Thymus (tissue), 11 donors: ENCODE data around the gene PDP2. TPM values are rescaled to one million over a fixed set of nuclear protein-coding genes. Genes with fewer than 3 reads are reported as not detected.

Source experiments
- DNase-seq, 9 donors: peaks; one replicate each; pipeline ENCODE4 v3.0.0-alpha.2; 2013; ENCODE audit warnings: low spot score in 9 of 9, low read depth in 6 of 9, missing footprints in 1 of 9
- H3K27ac ChIP-seq, 2 donors: one replicate each; pipeline ENCODE4 v1.5.1; 2013; ENCODE audit warnings: control low read depth in 1 of 2, low read depth in 1 of 2, low read length in 1 of 2, mild to moderate bottlenecking in 1 of 2, moderate library complexity in 1 of 2
- H3K27me3 ChIP-seq, 2 donors: one replicate each; pipeline ENCODE4 v1.5.1; 2013; ENCODE audit warnings: low read length in 1 of 2; ENCODE audit not compliant: control insufficient read depth in 2 of 2, insufficient read depth in 1 of 2
- H3K36me3 ChIP-seq, 2 donors: one replicate each; pipeline ENCODE4 v1.5.1; 2013; ENCODE audit warnings: low read length in 1 of 2, mild to moderate bottlenecking in 1 of 2, moderate library complexity in 1 of 2; ENCODE audit not compliant: control insufficient read depth in 2 of 2, insufficient read depth in 2 of 2
- H3K4me1 ChIP-seq, 2 donors: one replicate each; pipeline ENCODE4 v1.5.1; 2013; ENCODE audit warnings: low read length in 2 of 2; ENCODE audit not compliant: control insufficient read depth in 2 of 2, insufficient read depth in 2 of 2
- H3K4me3 ChIP-seq, 2 donors: one replicate each; pipeline ENCODE4 v1.5.1; 2013; ENCODE audit warnings: low read length in 2 of 2, control low read depth in 1 of 2, mild to moderate bottlenecking in 1 of 2
- H3K9me3 ChIP-seq, 2 donors: one replicate each; pipeline ENCODE4 v1.5.1; 2013; ENCODE audit warnings: low read length in 1 of 2, mild to moderate bottlenecking in 1 of 2; ENCODE audit not compliant: control insufficient read depth in 2 of 2, insufficient read depth in 1 of 2
- WGBS: extraction: QIAGEN DNeasy Blood & Tissue Kit; methylation state at CpG from one replicate; pipeline ENCODE4 v1.1.7; 2013; 5-methylcytosine and 5-hydroxymethylcytosine counted together
- polyA plus RNA-seq: library from polyadenylated mRNA; stranded (reverse); fragments of 200-250 nt; gene quantifications from one replicate; pipeline ENCODE4 v1.2.3, GENCODE V29; 2013
- total RNA-seq: library from RNA; stranded (reverse); fragments of 120-200 nt; gene quantifications from one replicate; pipeline ENCODE4 v1.2.4, GENCODE V29; 2013
- donor health status: healthy.

PDP2 gene
- total and polyA plus RNA-seq, 2 donors = 2.5 to 2.8 TPM

DNA sequence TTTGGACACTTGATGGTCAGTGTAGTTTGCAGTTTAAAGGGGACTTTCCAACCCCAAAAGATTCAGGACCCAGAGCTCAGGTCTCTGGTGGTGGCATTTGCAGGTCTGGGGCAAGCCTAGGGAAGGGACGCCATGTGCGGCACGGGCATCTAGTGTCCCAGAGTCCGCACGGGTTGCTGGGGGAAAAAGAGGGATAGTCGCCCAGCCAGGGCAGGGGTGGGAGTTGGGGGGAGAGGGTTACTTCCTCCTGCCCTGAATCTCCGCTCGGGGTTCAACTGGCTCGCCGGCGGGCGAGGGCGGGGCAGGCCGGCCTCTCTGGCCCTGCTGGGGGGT lies 36.3 kb upstream of the PDP2 start:
- DNase-seq = no peak
- Histone ChIP-seq H3K4me3 (no peak overlapping the region), H3K27me3 (peaks cover 41 to 71% of the 10 kb centered on the region in 2 donors), H3K4me1 (no peaks in the 10 kb centered on the region), H3K27ac (no peak overlapping the region), H3K36me3 (no peaks in the 10 kb centered on the region), H3K9me3 (no peaks in the 10 kb centered on the region)
- WGBS = 25% methylated on average over 14 of the region's 14 CpGs

DNA sequence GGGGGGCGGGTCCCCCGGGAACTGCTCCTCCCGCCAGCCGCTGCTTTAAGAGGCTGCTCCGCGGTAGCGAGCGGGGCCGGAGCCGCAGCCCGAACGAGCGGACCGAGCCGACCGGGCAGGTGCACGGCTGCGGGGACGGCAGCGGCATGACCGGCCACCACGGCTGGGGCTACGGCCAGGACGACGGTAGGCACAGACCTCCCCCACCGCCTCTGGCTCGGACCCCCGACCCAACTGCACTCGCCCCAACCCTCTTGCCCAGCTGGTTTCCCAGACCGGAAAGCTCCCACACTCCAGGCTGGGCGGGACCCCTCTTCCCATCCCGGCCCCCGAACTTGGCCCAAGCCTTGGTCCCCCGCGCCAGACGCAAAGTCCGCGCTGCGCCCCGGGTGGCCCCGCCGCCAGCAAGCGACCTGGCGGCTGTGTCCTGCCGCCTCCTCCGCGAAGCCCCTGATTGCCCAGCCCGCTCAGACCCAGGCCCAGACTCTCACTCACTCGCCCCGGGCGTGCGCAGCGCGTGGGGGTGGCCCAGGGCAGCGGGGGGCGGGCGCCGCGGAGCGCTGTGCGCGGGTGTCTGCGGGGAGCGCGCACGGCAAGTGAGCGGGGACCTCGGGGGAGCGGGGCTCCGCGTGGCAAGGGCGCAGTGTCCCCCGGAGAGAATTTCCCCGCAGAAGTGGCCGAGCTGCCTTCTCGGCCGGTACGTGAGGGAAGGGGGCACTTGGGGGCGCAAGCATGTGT lies 35.8 kb upstream of the PDP2 start, which contains the start of gene CA7:
Gene CA7 (plus strand): TSS at position 73 of the 738 bp plus-strand sequence. CDS start 74 bp downstream, at position 147.
- 3% methylated on average over 79 of the region's 79 CpGs for WGBS
- Histone ChIP-seq H3K9me3 (no peaks in the 10 kb centered on the region), H3K27ac (no peak within 1 kb of the TSS), H3K4me1 (no peaks in the 10 kb centered on the region), H3K4me3 (peak within 1 kb of the TSS in 1 of 2 donors; percentile 18), H3K36me3 (no peaks in the 10 kb centered on the region), H3K27me3 (peaks cover 41 to 75% of the 10 kb centered on the region in 2 donors)
- no peak for DNase-seq

DNA sequence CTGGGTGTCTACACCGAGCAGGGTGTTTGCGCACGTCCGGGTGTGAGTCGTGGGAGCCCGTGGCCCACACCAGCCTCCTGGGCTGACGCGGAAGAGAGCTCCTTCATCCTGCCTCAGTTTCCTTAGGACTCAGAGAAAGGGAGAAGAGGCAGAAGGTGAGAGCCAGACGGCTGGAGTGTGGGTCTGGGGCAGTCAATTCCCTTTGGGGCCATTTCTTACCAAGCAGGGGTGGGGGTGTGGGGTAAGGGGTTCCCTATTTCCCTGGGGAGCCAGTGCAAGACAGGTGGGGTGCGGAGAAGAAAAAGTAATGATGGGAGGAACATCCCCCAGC lies 35.3 kb upstream of the PDP2 start:
- Histone ChIP-seq H3K9me3 (no peaks in the 10 kb centered on the region), H3K4me1 (no peaks in the 10 kb centered on the region), H3K27ac (no peak overlapping the region), H3K4me3 (no peak overlapping the region), H3K27me3 (peaks cover 41 to 77% of the 10 kb centered on the region in 2 donors), H3K36me3 (no peaks in the 10 kb centered on the region)
- WGBS = 18% methylated on average over 10 of the region's 10 CpGs
- DNase-seq = no peak

DNA sequence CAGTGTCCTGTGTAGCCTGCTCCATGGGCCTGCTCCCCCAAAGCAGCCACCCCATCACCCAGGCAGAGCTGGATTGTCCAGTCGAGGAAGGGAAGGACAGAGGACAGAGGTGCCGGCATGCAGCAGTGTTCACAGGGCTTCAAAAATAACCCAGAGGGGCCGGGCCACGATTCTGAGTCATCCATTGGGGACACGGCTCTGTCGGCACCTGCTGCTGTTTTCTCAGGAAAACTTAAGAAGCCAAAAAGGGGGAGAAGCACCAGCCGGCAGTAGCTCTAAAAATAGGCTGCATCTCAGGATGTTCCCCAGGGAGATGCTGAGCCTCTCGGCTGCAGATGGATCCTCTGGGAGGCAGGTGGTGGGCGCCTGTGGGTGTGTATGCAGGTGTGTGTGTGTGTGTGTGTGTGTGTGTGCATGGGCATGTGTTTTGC lies 34.5 kb upstream of the PDP2 start:
- H3K27me3 ChIP-seq = peaks cover 41 to 77% of the 10 kb centered on the region in 2 donors
- DNase-seq = no peak
- no peaks in the 10 kb centered on the region for H3K4me1 ChIP-seq
- H3K36me3 ChIP-seq = no peaks in the 10 kb centered on the region
- H3K9me3 ChIP-seq = no peaks in the 10 kb centered on the region
- no peak overlapping the region for H3K27ac ChIP-seq
- H3K4me3 ChIP-seq = no peak overlapping the region
- 86% methylated on average over 9 of the region's 9 CpGs for WGBS

DNA sequence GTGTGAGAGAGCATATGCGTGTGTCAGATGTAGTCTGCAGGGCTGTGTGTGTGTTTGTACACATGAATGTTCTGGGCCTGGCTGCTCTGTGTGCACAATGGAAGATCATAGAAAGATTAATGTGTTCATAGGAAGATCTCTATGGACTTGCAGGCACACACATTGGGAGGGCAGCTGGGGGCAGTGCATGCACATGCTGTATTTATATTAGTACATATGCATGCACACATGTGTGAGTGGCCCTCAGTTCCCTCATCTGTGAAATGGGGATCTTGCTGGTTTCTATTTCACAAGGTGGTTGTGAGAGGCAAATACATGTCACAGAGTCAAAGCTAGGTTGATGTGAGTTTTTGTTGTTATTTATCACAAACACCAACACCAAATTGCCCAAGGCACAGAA lies 34.0 kb upstream of the PDP2 start:
- Histone ChIP-seq H3K9me3 (no peaks in the 10 kb centered on the region), H3K4me3 (no peak overlapping the region), H3K4me1 (no peaks in the 10 kb centered on the region), H3K36me3 (no peaks in the 10 kb centered on the region), H3K27ac (no peak overlapping the region), H3K27me3 (peaks cover 41 to 74% of the 10 kb centered on the region in 2 donors)
- DNase-seq = no peak
- WGBS = 94% methylated on average over 1 of the region's 1 CpG

DNA sequence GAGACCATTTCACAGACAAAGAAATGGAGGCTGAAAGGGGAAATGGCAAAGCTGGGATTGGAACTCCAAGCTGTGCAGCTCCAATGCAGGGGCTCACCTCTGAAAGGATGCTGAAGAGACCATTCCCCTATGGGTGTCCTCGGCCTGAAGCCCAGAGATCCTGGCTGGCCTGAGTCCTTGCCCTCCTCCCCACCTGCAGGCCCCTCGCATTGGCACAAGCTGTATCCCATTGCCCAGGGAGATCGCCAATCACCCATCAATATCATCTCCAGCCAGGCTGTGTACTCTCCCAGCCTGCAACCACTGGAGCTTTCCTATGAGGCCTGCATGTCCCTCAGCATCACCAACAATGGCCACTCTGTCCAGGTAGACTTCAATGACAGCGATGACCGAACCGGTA lies 33.5 kb upstream of the PDP2 start:
- Histone ChIP-seq H3K36me3 (no peaks in the 10 kb centered on the region), H3K27ac (no peak overlapping the region), H3K9me3 (no peaks in the 10 kb centered on the region), H3K4me1 (no peaks in the 10 kb centered on the region), H3K4me3 (no peak overlapping the region), H3K27me3 (peaks cover 41 to 71% of the 10 kb centered on the region in 2 donors)
- DNase-seq = no peak
- WGBS = 95% methylated on average over 6 of the region's 6 CpGs

DNA sequence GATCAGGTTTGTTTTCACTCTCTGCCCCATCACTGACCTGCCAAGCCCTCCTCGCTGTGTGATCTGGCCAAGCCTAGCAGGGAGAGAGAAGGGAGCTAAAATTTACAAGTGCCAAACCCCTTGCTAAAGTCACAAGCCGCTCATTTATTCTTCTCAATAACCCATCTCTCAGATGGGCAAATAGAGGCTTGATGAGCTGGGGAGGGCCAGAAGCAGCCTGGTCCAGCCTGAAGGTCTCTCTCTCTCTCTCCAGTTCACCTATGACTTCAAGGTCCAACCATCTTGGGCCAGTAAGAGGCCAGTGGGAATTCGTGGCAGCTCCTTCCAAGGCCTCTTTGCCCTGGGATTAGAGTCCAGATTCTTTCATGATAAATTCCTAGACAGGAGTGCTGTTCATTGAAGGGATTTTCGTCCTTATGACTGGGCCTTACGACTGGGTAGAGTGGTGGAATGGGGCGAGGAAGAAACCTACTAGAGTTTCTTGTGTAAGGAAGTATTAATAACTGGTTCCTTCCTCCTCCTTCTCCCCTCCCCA lies 32.7 kb upstream of the PDP2 start:
- Histone ChIP-seq H3K27me3 (peaks cover 38 to 65% of the 10 kb centered on the region in 2 donors), H3K4me3 (no peak overlapping the region), H3K36me3 (no peaks in the 10 kb centered on the region), H3K27ac (no peak overlapping the region), H3K9me3 (no peaks in the 10 kb centered on the region), H3K4me1 (no peaks in the 10 kb centered on the region)
- DNase-seq = no peak
- 87% methylated on average over 6 of the region's 6 CpGs for WGBS

DNA sequence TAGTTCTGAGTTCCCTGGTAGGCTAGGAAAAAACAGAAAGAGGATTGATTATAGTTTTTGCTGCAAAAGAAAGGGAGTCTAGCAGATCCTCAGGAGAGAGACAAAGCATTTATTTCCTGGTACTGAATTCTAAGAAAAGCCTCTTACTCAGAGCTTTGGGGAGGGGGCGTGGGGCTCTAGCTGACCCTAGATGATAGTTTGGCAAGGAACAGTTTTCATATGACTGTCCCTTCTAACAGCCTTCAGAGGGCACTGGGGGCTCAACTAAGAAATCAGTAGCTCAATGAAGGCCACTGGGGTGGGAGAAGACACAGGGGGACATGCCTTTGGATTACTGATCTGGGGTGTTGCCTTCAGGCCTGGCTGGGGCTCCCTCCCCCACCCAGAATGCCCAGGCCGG lies 32.1 kb upstream of the PDP2 start:
- peaks cover 34 to 59% of the 10 kb centered on the region in 2 donors for H3K27me3 ChIP-seq

DNA sequence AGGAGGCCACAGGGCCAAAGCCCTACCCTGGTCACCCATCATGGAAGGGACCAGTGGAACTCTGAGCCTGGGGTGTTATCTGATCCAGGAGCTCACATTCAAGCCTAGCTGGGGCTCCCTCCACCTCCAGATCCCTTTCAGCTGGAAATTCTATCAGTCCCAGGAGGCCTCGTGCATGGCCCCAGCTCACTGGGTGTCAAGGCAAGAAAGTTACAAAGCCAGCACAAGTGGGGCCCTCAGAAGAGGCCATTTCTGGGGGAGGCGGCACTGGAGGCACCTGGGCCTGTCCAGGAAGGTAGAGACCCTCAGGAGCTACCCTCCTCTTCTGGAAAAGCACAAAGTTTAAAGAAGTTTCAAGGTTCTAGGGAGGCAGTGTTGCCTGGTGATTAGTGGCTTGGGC lies 31.3 kb upstream of the PDP2 start:
- no peak overlapping the region for H3K27ac ChIP-seq
- peaks cover 27 to 57% of the 10 kb centered on the region in 2 donors for H3K27me3 ChIP-seq
- DNase-seq = no peak
- no peaks in the 10 kb centered on the region for H3K4me1 ChIP-seq
- H3K9me3 ChIP-seq = no peaks in the 10 kb centered on the region
- H3K36me3 ChIP-seq = no peaks in the 10 kb centered on the region
- H3K4me3 ChIP-seq = no peak overlapping the region
- WGBS = 97% methylated on average over 2 of the region's 2 CpGs

More for the DNA sequence above, 32.1 kb upstream of the PDP2 start:
- H3K27ac ChIP-seq = no peak overlapping the region
- 97% methylated on average over 2 of the region's 2 CpGs for WGBS
- H3K9me3 ChIP-seq = no peaks in the 10 kb centered on the region
- DNase-seq = no peak
- no peaks in the 10 kb centered on the region for H3K4me1 ChIP-seq
- no peaks in the 10 kb centered on the region for H3K36me3 ChIP-seq
- no peak overlapping the region for H3K4me3 ChIP-seq
